ENCODE measurements around the gene ARHGAP22. TPM values are rescaled to one million over a fixed set of nuclear protein-coding genes. Genes with fewer than 3 reads are reported as not detected.
A peak's percentile ranks its signal among the peaks of the same experiment; 100 is the strongest.

The ARHGAP22 gene
- polyA plus RNA-seq, 1 donor, result 0.93 TPM

DNA sequence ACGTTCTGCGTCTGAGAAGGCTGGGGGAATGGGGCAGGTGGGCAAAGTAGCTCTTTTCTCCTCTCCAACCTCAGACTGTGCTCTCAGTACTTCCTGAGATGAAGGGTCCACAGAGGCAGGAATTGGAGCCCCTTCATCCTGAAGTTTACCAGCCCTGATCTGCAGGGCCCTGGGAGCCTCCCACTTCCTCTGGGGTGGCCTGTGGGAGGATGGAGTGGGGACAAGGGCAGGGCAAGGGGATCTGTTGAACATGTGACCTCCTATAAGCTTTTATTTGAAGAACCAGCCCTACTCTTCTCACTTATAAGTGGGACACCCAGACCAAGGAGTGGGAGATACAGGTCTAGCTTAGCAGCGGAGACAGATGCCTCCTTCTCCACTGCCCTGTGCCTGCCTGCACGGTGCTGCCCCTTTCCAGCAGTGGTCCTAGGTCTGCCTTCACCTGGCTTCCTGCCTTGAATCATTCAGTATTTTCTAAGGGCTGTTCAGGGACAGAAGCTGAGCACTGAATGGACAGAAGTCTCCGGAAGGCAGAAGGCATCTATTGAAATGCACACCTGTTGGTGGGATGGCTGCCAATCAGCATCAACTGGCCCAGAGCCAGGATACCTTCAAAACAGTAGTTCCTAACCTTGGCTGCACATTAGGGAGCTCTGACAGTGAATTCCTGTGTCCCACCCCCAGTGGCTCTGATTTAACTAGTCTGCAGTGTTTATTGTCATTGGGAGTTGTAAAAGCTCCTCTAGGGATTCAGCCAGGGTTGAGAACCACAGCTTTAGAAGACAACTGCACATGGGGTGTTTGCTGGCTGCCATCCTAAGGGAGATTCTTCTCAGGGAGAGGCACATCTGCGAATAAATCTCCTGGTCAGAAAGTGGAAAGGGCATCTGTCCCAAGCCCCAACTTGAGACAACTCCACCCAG lies 2.7 kb upstream of the ARHGAP22 start:
- DNase-seq, result no peak

DNA sequence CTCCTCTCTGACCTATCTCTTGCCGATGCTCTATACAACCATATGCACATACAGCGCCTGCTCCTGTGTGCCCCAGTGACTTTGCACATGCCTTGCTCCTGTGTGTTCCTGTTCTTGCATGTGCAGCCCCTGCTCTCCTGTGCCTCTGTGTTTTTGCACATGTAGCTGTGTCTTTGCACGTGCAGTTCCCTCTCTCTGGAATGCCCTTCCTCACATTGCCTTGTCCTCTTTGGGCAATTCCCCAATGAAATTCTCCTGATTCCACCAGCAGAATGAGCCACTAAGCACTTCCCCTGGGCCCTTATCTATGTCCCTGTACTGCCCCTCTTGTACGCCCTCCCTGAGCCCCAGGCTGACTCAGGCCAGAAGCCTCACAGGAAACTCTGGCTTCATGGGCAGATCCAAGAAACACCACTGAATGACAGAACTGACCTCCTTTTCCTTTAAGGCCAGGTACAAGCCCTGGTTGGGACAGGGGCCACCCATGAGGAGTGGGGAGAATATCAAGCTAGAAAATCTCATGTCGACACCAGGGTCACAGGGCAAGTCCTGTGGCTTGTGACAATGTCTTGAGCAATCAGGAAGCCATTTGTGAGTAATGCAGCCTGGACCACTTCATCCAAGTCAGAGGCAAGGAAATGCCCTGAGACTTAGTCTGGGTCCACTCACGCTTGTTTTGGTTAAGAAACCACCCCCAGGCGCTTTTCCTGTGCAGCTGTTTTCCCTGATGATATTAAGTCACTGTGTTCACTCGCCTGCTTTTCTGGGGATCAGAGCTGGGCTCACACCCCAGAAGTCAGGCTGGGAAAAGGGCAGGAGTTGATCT lies 1.9 kb upstream of the ARHGAP22 start:
- DNase-seq, result no peak

- no peak for DNase-seq
Measured at GRCh38 chr10:48605786-48606529, 1.1 kb upstream of the ARHGAP22 start.

GRCh38 chr10:48604039-48604990 lies 558 bp downstream of the ARHGAP22 start:
- no peak for DNase-seq

DNA sequence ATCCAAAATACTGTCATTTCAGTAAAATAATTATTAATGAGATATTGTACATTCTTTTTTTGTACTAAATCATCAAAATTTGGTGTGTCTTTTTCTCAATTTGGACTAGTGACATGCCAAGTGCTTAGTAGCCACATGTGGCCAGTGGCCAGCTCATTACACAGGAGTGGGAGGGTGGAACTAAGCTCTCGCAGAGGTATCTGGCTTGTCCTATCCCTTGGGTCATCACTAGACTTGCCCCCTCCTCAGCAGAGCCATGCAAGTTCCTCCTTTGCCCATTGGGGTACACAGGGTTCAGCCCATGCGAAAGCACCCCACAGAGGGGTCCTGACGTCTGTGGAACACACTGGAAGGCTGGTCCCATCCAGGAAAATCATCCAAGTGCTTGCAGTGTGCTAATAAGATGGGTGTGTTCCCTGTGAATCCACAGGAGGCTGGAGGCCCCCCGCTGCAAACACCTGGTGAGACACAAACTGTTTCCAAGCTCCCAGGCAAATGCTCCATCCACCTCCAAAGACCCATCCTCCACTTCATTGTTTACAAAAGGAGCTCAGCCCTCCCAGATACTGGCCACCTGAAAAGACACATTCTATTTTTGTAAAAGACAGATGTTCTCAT lies 1.3 kb downstream of the ARHGAP22 start:
- DNase-seq, result no peak

DNA sequence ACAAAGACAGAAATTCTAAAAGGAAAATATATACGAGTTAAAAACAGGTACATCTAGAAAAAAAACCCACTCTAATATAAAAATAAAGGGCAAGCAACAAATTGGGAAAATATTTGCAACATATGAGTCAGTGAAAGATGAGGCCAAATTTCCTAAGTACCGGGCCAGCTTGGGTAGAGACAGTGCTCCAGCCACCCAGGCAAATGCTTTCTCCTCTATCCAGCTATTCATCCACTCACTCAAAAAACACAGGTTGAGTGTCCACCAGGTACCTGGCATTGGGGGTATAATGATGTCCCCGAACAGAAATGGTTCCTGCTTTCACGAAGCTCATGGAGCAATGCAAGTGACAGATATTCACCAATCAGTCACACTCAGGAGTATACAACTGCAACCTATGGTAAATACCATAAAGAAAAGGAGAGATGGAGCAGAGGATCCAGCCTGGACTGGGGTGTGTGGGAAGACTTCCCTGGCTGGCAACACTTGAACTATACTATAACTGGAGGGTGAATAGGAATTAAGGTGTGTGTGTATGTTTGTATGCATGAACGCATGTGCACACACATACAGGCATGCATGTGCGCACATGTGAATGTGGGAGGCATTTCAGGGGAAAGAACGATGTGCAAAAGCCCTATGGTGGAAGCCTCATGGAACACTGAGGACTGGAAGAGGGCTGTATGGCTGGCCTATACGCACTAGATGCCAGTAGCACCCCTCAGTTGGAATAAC lies 2.3 kb downstream of the ARHGAP22 start:
- DNase-seq, result no peak

DNA sequence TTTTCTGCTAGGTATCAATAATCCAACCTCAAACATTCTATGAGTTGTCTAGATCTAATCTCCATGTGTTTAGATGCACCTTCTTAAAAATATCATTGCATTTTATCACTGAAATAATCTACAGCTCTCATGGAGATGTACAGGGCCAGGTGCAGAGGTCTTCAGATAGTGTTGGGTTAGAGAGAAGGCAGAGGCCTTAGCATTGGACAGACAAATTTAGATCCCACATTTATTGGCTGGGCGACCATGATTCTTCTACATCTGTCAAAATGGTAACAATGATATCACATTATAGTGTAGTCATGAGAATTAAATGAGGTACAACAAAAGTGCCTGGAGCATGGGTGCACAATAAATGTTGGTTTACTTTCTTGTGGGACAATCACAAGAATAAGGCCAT lies 3.1 kb downstream of the ARHGAP22 start:
- no peak for DNase-seq

DNA sequence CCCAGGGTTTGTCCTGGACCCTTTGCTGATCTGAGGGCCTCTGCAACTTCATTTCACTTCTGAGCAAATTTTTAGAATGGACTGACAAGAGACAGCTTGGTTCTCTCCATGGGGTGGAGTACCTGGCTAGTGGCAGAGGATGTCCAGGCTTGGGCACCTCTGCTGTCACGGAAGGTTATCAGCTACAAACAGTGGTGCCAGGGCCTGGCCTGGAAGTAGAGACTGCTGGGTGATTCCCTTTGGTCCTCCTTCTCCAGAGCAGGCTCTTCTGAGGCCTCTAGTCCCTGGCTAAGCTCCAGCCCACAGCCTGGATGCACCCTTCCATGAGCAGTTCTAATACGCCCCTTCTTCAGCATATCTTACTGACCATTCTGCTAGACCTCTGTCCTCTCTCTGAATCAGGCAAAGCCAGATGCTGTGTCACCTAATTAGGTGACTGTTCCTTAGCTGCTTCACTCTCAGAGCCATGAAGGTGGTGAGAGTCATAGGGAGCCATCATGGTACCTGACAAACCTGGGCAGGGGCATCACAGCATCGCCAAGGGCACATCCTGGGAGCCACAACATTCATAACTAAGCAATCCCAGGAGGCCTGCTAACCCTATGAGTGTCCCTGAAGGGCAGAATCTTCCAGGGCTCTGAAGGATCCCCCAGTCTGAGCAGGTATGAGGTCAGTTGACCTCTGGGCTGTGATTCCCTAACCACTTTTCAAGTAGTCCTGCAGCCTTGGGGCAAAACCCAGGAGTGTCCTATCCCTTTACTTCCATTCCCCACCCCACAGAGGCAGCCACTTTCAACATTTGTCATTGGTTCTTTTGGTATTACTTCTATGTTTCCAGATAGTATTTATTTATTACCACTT lies 4.0 kb downstream of the ARHGAP22 start:
- no peak for DNase-seq

DNA sequence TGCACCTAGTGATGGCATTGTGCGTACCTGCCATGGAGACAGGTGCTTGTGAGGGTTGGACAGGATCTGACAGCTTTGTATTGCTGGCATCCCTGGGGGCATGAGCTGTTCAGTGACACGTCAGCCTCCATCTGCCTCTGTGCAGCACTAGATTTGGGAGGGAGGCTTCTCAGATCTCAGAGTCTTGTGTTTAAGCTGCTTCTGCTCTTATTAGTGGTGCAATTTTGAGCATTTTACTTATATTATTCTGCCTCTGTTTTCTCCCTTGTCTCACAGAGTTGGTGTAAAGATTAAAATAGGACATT lies 5.1 kb downstream of the ARHGAP22 start:
- DNase-seq, result no peak

- DNase-seq, result no peak
Measured at GRCh38 chr10:48598936-48599829, 5.7 kb downstream of the ARHGAP22 start.

DNA sequence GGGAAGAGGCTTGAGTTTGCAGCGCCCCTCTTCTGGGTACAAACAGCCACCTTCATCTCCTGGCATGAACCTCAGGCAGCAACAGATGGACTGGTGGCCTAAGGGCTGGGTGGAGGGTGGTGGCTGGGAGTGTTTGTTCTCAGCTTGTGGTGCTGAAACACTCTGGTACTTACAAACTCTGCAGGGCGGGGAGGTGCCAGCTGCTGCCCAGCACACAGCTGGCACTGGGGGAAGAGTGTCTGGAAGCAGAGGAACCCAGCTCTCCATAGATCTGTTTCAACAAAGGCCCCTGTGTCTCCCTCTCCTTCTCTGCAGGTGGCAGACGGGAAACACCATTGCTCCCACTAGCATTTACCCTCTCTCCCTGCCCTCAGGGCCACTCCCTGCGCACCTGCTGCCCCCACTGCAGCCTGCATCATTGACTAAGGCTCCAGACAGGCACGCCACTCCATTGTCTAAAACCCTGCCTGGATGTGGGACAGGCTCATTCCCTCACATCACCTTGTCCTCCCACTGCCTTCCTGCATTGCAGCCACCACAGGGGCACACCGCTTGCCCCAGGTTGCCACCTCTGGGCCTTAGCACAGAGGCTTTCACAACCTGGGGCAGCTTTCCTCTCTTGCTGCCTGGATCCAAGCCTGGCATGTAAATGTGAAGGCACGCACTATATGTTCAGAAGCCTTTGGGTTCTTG lies 6.5 kb downstream of the ARHGAP22 start:
- no peak for DNase-seq

GRCh38 chr10:48595539-48595932 lies 9.3 kb downstream of the ARHGAP22 start:
- DNase-seq, result no peak

GRCh38 chr10:48594803-48595538 lies 9.9 kb downstream of the ARHGAP22 start:
- DNase-seq, result no peak

- no peak for DNase-seq
Measured at GRCh38 chr10:48594371-48594770, 10.5 kb downstream of the ARHGAP22 start.

DNA sequence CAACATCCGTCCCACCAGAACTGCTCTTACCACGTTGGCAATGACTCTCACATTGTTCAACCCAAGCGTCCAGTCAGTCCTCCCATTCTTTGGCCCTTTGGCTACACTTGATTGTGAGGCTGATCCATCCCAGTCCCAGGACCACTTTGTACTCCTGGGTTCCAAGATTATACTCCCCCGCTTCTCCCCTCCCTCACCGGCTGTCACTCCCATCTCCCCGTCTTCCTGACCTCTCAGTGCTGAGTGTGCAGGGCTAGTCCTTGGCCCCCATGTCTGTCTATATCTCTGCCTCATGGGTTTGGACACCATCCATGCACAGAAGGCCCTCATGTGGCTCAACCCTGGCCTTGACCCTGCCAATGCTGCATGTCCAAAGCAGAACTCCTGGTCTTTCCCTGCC lies 12.5 kb downstream of the ARHGAP22 start:
- DNase-seq, result no peak

GRCh38 chr10:48590945-48591344 lies 13.9 kb downstream of the ARHGAP22 start:
- DNase-seq, result no peak

DNA sequence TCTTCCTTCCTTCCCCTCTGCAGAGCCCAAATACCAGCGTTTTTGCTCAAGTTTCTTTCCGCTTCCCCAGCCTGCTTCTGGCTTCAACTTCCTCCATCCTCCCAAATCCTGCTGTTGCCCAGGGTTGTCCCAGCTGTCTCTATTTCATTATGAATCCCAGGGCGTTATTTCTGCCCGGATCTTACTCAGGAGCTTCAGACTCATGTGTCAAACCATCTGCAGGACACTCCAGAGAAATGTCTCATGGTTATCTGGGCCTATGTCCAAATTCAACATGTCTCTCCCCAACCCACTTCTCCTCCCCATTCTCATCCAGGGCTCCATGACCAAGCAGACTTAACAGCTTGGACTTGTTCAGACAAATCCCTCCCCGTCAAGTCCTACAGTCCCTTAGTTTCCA lies 15.6 kb downstream of the ARHGAP22 start:
- peak; percentile 44 for DNase-seq
